Left ventricle myocardium superior (tissue), 1 donor: ENCODE data around the gene FXR2. TPM values are rescaled to one million over a fixed set of nuclear protein-coding genes. Genes with fewer than 3 reads are reported as not detected.
A peak's percentile ranks its signal among the peaks of the same experiment; 100 is the strongest.

Experiments used
- ATAC-seq: fragments of 200-7000 bp; cut with Tn5 transposase; one replicate; pipeline ENCODE4 v1.9.1; 2020; ENCODE audit warnings: mild to moderate bottlenecking, moderate library complexity
- DNase-seq: peaks from one replicate; pipeline ENCODE4 v3.0.0-alpha.2; 2020
- intact Hi-C: fragments of 100-400 bp; cut with micrococcal nuclease; formaldehyde crosslinking; loops from one replicate; pipeline ENCODE4 v1.11.0; 2022
- total RNA-seq: library from RNA; stranded (reverse); fragmentation: NEBNext Ultra II Directional; extraction: Animal tissue kit (Norgen Biotek cat#: 25700); gene quantifications from one replicate; pipeline ENCODE4 v1.2.1, GENCODE V29; 2021
- donor health status: DM: no; HTN: yes; CAD: no; lungs with severe emphysema.

The FXR2 gene
- total RNA-seq, 1 donor from 2014 or later: 103 TPM

GRCh38 chr17:7557775-7558543 is 56.7 kb downstream of the FXR2 start:
- peak; percentile 63 for ATAC-seq
- intact Hi-C loops: no loop called here
- DNase-seq: peak; percentile 91

GRCh38 chr17:7557147-7557764 is 57.4 kb downstream of the FXR2 start:
- intact Hi-C loops: no loop called here
- peak; percentile 46 for DNase-seq
- no peak for ATAC-seq

GRCh38 chr17:7556627-7557026 is 58.1 kb downstream of the FXR2 start:
- DNase-seq: no peak
- intact Hi-C loops: no loop called here
- no peak for ATAC-seq

- intact Hi-C loops: no loop called here
- DNase-seq: no peak
- no peak for ATAC-seq
Observed at GRCh38 chr17:7555320-7555948, 59.3 kb downstream of the FXR2 start.

GRCh38 chr17:7553356-7553755 is 61.3 kb downstream of the FXR2 start:
- intact Hi-C loops: no loop called here
- no peak for DNase-seq
- ATAC-seq: no peak

- ATAC-seq (peak; percentile 13), DNase-seq (no peak)
- intact Hi-C loops: no loop called here
Observed at GRCh38 chr17:7552621-7553051, 62.1 kb downstream of the FXR2 start.

GRCh38 chr17:7551396-7551795 is 63.3 kb downstream of the FXR2 start:
- intact Hi-C loops: no loop called here
- ATAC-seq (no peak), DNase-seq (no peak)

GRCh38 chr17:7550344-7550743 is 64.4 kb downstream of the FXR2 start:
- no peak for DNase-seq
- intact Hi-C loops: no loop called here

GRCh38 chr17:7549401-7550055 is 65.2 kb downstream of the FXR2 start:
- DNase-seq: no peak
- intact Hi-C loops: no loop called here
- peak; percentile 61 for ATAC-seq

More at GRCh38 chr17:7550344-7550743, 64.4 kb downstream of the FXR2 start:
- ATAC-seq: no peak

GRCh38 chr17:7548585-7549400 is 65.9 kb downstream of the FXR2 start, which contains the start of gene TNFSF12:
TNFSF12 (plus strand) TSS chr17:7549058; CDS start chr17:7549154, 96 bp downstream.
- DNase-seq (peak; percentile 86), ATAC-seq (peak; percentile 90)
- intact Hi-C loops: no loop called here

- intact Hi-C loops: no loop called here
- no peak for DNase-seq
- no peak for ATAC-seq
Observed at GRCh38 chr17:7544911-7545310, 69.8 kb downstream of the FXR2 start.

Other genes with a start within 250 kb of the FXR2 start
- gene TNK1, start 233.8 kb downstream of the FXR2 start, total RNA-seq: 2.2 TPM
- 16.1 TPM for gene PLSCR3, start 220.4 kb downstream of the FXR2 start, total RNA-seq
- 53.5 TPM for gene TMEM256, start 210.8 kb downstream of the FXR2 start, total RNA-seq
- gene NLGN2, start 207.1 kb downstream of the FXR2 start, total RNA-seq: 6.5 TPM
- gene SPEM1, start 194.6 kb downstream of the FXR2 start, total RNA-seq: not detected
- gene SPEM2, start 189.3 kb downstream of the FXR2 start, total RNA-seq: not detected
- not detected for gene SPEM3, start 186.0 kb downstream of the FXR2 start, total RNA-seq
- 2.1 TPM for gene TMEM102, start 179.5 kb downstream of the FXR2 start, total RNA-seq
- 13.8 TPM for gene FGF11, start 175.4 kb downstream of the FXR2 start, total RNA-seq
- 9.6 TPM for gene CHRNB1, start 169.8 kb downstream of the FXR2 start, total RNA-seq
- 70.9 TPM for gene ZBTB4, start 135.3 kb downstream of the FXR2 start, total RNA-seq
- gene SLC35G6, start 133.5 kb downstream of the FXR2 start, total RNA-seq: not detected
- gene POLR2A, start 130.5 kb downstream of the FXR2 start, total RNA-seq: 39.1 TPM
- gene TNFSF12, start 65.8 kb downstream of the FXR2 start, total RNA-seq: 36.9 TPM
- gene TNFSF13, start 56.1 kb downstream of the FXR2 start, total RNA-seq: 8.5 TPM
- gene SENP3, start 53.0 kb downstream of the FXR2 start, total RNA-seq: 32.8 TPM
- 26.6 TPM for gene CD68, start 35.3 kb downstream of the FXR2 start, total RNA-seq
- gene MPDU1, start 31.0 kb downstream of the FXR2 start, total RNA-seq: 28.0 TPM
- 1.2 TPM for gene SOX15, start 24.8 kb downstream of the FXR2 start, total RNA-seq
- gene SAT2, start 12.9 kb upstream of the FXR2 start, total RNA-seq: 74.4 TPM
- not detected for gene SHBG, start 15.2 kb upstream of the FXR2 start, total RNA-seq
- gene ATP1B2, start 36.0 kb upstream of the FXR2 start, total RNA-seq: 3.2 TPM
- 13.7 TPM for gene TP53, start 72.6 kb upstream of the FXR2 start, total RNA-seq
- 5.3 TPM for gene WRAP53, start 73.6 kb upstream of the FXR2 start, total RNA-seq
- 0.25 TPM for gene EFNB3, start 90.3 kb upstream of the FXR2 start, total RNA-seq
- 0.05 TPM for gene DNAH2, start 102.8 kb upstream of the FXR2 start, total RNA-seq
- gene KDM6B, start 219.3 kb upstream of the FXR2 start, total RNA-seq: 28.1 TPM
- gene TMEM88, start 240.2 kb upstream of the FXR2 start, total RNA-seq: 32.6 TPM
- gene NAA38, start 242.7 kb upstream of the FXR2 start, total RNA-seq: 93.2 TPM
- gene CYB5D1, start 243.1 kb upstream of the FXR2 start, total RNA-seq: 25.6 TPM